ENCODE results near the gene MAP2K3.

The MAP2K3 gene

GRCh38 chr17:21272250-21272649 is 12.3 kb upstream of the MAP2K3 start:
- Histone ChIP-seq H3K36me3 (replicated peaks) (no peaks in the 10 kb centered on the region), H3K27ac (no peak overlapping the region), H3K27me3 (replicated peaks) (no peaks in the 10 kb centered on the region), H3K4me3 (ENCODE audit: low read depth, low read length) (no peak overlapping the region)
- in situ Hi-C loops (cut with HindIII; ENCODE audit: low pct_ligation_motif_present, low sequenced_read_pairs), result no loop called here
- TF ChIP-seq CTCF (IDR thresholded peaks at IDR 0.05; ENCODE audit: low read depth, low read length, missing control alignments), result no peak
- DNase-seq, result no peak

- in situ Hi-C loops (cut with HindIII; ENCODE audit: low pct_ligation_motif_present, low sequenced_read_pairs), result no loop called here
- DNase-seq, result no peak
Measured at GRCh38 chr17:21272881-21273792, 11.4 kb upstream of the MAP2K3 start.

GRCh38 chr17:21275047-21275578 is 9.4 kb upstream of the MAP2K3 start:
- no peak for TF ChIP-seq CTCF (IDR thresholded peaks at IDR 0.05; ENCODE audit: low read depth, low read length, missing control alignments)
- DNase-seq, result no peak
- Histone ChIP-seq H3K27me3 (replicated peaks) (no peaks in the 10 kb centered on the region), H3K27ac (no peak overlapping the region), H3K4me3 (ENCODE audit: low read depth, low read length) (peak overlapping the region; percentile 68), H3K36me3 (replicated peaks) (no peaks in the 10 kb centered on the region)
- in situ Hi-C loops (cut with HindIII; ENCODE audit: low pct_ligation_motif_present, low sequenced_read_pairs), result no loop called here

More at GRCh38 chr17:21272881-21273792, 11.4 kb upstream of the MAP2K3 start:
- Histone ChIP-seq H3K36me3 (replicated peaks) (no peaks in the 10 kb centered on the region), H3K4me3 (ENCODE audit: low read depth, low read length) (no peak overlapping the region), H3K27me3 (replicated peaks) (no peaks in the 10 kb centered on the region), H3K27ac (no peak overlapping the region)
- TF ChIP-seq CTCF (IDR thresholded peaks at IDR 0.05; ENCODE audit: low read depth, low read length, missing control alignments), result no peak

GRCh38 chr17:21275579-21276263 is 8.8 kb upstream of the MAP2K3 start:
- DNase-seq, result peak; percentile 67
- H3K4me3 ChIP-seq (ENCODE audit: low read depth, low read length), result peak overlapping the region; percentile 68
- no peak for TF ChIP-seq CTCF (IDR thresholded peaks at IDR 0.05; ENCODE audit: low read depth, low read length, missing control alignments)
- in situ Hi-C loops (cut with HindIII; ENCODE audit: low pct_ligation_motif_present, low sequenced_read_pairs), result no loop called here
- no peaks in the 10 kb centered on the region for H3K36me3 ChIP-seq (replicated peaks)
- H3K27ac ChIP-seq, result no peak overlapping the region
- no peaks in the 10 kb centered on the region for H3K27me3 ChIP-seq (replicated peaks)

- Histone ChIP-seq H3K4me3 (ENCODE audit: low read depth, low read length) (peak overlapping the region; percentile 68), H3K36me3 (replicated peaks) (no peaks in the 10 kb centered on the region), H3K27ac (no peak overlapping the region), H3K27me3 (replicated peaks) (no peaks in the 10 kb centered on the region)
- in situ Hi-C loops (cut with HindIII; ENCODE audit: low pct_ligation_motif_present, low sequenced_read_pairs), result no loop called here
- no peak for TF ChIP-seq CTCF (IDR thresholded peaks at IDR 0.05; ENCODE audit: low read depth, low read length, missing control alignments)
- no peak for DNase-seq
Measured at GRCh38 chr17:21276264-21276588, 8.3 kb upstream of the MAP2K3 start.
